Measurements from ENCODE around the gene TINAGL1. TPM values are rescaled to one million over a fixed set of nuclear protein-coding genes. Genes with fewer than 3 reads are reported as not detected.

Gene TINAGL1
- total and polyA plus RNA-seq, 2 of the 13 experiments (the other 11 are each of a cell fraction or from before 2014, with no cell fraction given): 24.7 to 76.8 TPM

GRCh38 chr1:31586376-31587327 lies 10.3 kb downstream of the TINAGL1 start (continued):
- no peak for TF ChIP-seq ZNF710 (CRISPR knock-in tag; IDR thresholded peaks at IDR 0.05; ENCODE audit: borderline replicate concordance)
- no peak for TF ChIP-seq PREB (CRISPR knock-in tag; IDR thresholded peaks at IDR 0.05)
- TF ChIP-seq RBFOX2 (IDR thresholded peaks at IDR 0.05; ENCODE audit: low read depth, low read length): peak; percentile 68
- no peak for TF ChIP-seq PHF8 (CRISPR knock-in tag; IDR thresholded peaks at IDR 0.05)
- no peak for TF ChIP-seq UBTF (CRISPR knock-in tag; IDR thresholded peaks at IDR 0.05)
- TF ChIP-seq AGO1 (IDR thresholded peaks at IDR 0.05; ENCODE audit: low read depth, low read length, poor library complexity, severe bottlenecking): no peak
- no peak for TF ChIP-seq PRDM15 (CRISPR knock-in tag; IDR thresholded peaks at IDR 0.05)
- no peak for TF ChIP-seq GPN1 (CRISPR knock-in tag; IDR thresholded peaks at IDR 0.05; ENCODE audit: borderline replicate concordance)
- TF ChIP-seq HNRNPK (IDR thresholded peaks at IDR 0.05; ENCODE audit: low read depth, low read length, poor library complexity, severe bottlenecking): peak; percentile 34
- no peak for TF ChIP-seq NCOA1 (CRISPR knock-in tag; IDR thresholded peaks at IDR 0.05)
- no peak for TF ChIP-seq SALL2 (CRISPR knock-in tag; IDR thresholded peaks at IDR 0.05)
- no peak for TF ChIP-seq MED1 (CRISPR knock-in tag; IDR thresholded peaks at IDR 0.05)
- TF ChIP-seq ZNF382 (CRISPR knock-in tag; IDR thresholded peaks at IDR 0.05; ENCODE audit: borderline replicate concordance): no peak
- TF ChIP-seq AGO2 (optimal IDR thresholded peaks at IDR 0.05; ENCODE audit: low read depth, low read length): peak; percentile 58
- TF ChIP-seq ISX (CRISPR knock-in tag; conservative IDR thresholded peaks at IDR 0.05): no peak
- no peak for TF ChIP-seq DPF2 (CRISPR knock-in tag; IDR thresholded peaks at IDR 0.05; ENCODE audit: borderline replicate concordance, low read depth)
- TF ChIP-seq SRF (IDR thresholded peaks at IDR 0.05; ENCODE audit: low read depth, low read length): no peak

All from HepG2 (cell line).